ENCODE measurements around the gene RSPO1.

The RSPO1 gene

GRCh38 chr1:37629726-37630425, 4.8 kb downstream of the RSPO1 start:
- Histone ChIP-seq H3K4me2 (ENCODE audit: low read depth, low read length) (no peak overlapping the region), H4K20me1 (ENCODE audit: insufficient read depth, low read length) (no peaks in the 10 kb centered on the region), H3K27ac (ENCODE audit: low read length) (no peak overlapping the region), H3K9ac (ENCODE audit: low read length) (no peak overlapping the region), H3K79me2 (ENCODE audit: low read length) (no peaks in the 10 kb centered on the region), H2AFZ (ENCODE audit: low read length) (no peak overlapping the region), H3K36me3 (replicated peaks; ENCODE audit: insufficient read depth, low read length) (no peaks in the 10 kb centered on the region), H3K9me3 (replicated peaks; ENCODE audit: insufficient read depth, low read length) (no peaks in the 10 kb centered on the region), H3K9me2 (replicated peaks; ENCODE audit: insufficient read depth, low read length) (no peaks in the 10 kb centered on the region), H3K4me1 (ENCODE audit: low read length) (peaks cover 23% of the 10 kb centered on the region), H3F3A (ENCODE audit: insufficient read depth, low read length) (peaks cover 2% of the 10 kb centered on the region; the same call in 1 of the 2 replicates), H3K27me3 (replicated peaks; ENCODE audit: insufficient read depth, low read length) (peaks cover 65% of the 10 kb centered on the region), H3K4me3 (ENCODE audit: low read length) (no peak overlapping the region)
- DNase-seq, result no peak
- TF ChIP-seq CTCF (IDR thresholded peaks at IDR 0.05; ENCODE audit: low read length) (no peak), EZH2 (optimal IDR thresholded peaks at IDR 0.05; ENCODE audit: low read depth, low read length) (no peak), EZH2phosphoT487 (IDR thresholded peaks at IDR 0.05; ENCODE audit: low read length) (no peak)

- Histone ChIP-seq H3K9me3 (replicated peaks; ENCODE audit: insufficient read depth, low read length) (no peaks in the 10 kb centered on the region), H3K9ac (ENCODE audit: low read length) (no peak overlapping the region), H3K4me1 (ENCODE audit: low read length) (peaks cover 23% of the 10 kb centered on the region), H4K20me1 (ENCODE audit: insufficient read depth, low read length) (no peaks in the 10 kb centered on the region), H3K9me2 (replicated peaks; ENCODE audit: insufficient read depth, low read length) (no peaks in the 10 kb centered on the region), H3K4me3 (ENCODE audit: low read length) (no peak overlapping the region), H3K27ac (ENCODE audit: low read length) (no peak overlapping the region), H3K4me2 (ENCODE audit: low read depth, low read length) (no peak overlapping the region), H2AFZ (ENCODE audit: low read length) (no peak overlapping the region), H3K36me3 (replicated peaks; ENCODE audit: insufficient read depth, low read length) (no peaks in the 10 kb centered on the region), H3F3A (ENCODE audit: insufficient read depth, low read length) (peaks cover 2% of the 10 kb centered on the region; the same call in 1 of the 2 replicates), H3K27me3 (replicated peaks; ENCODE audit: insufficient read depth, low read length) (peaks cover 64% of the 10 kb centered on the region), H3K79me2 (ENCODE audit: low read length) (no peaks in the 10 kb centered on the region)
- TF ChIP-seq EZH2 (optimal IDR thresholded peaks at IDR 0.05; ENCODE audit: low read depth, low read length) (no peak), CTCF (IDR thresholded peaks at IDR 0.05; ENCODE audit: low read length) (no peak), EZH2phosphoT487 (IDR thresholded peaks at IDR 0.05; ENCODE audit: low read length) (no peak)
- no peak for DNase-seq
These were observed 5.7 kb downstream of the RSPO1 start for GRCh38 chr1:37629008-37629407.

GRCh38 chr1:37628026-37628556, 6.6 kb downstream of the RSPO1 start:
- Histone ChIP-seq H3K4me3 (ENCODE audit: low read length) (no peak overlapping the region), H3K9me2 (replicated peaks; ENCODE audit: insufficient read depth, low read length) (no peaks in the 10 kb centered on the region), H3K4me2 (ENCODE audit: low read depth, low read length) (peak overlapping the region; percentile 13), H3K79me2 (ENCODE audit: low read length) (no peaks in the 10 kb centered on the region), H2AFZ (ENCODE audit: low read length) (no peak overlapping the region), H4K20me1 (ENCODE audit: insufficient read depth, low read length) (no peaks in the 10 kb centered on the region), H3K9me3 (replicated peaks; ENCODE audit: insufficient read depth, low read length) (no peaks in the 10 kb centered on the region), H3K36me3 (replicated peaks; ENCODE audit: insufficient read depth, low read length) (no peaks in the 10 kb centered on the region), H3K27ac (ENCODE audit: low read length) (no peak overlapping the region), H3K9ac (ENCODE audit: low read length) (no peak overlapping the region), H3K4me1 (ENCODE audit: low read length) (peaks cover 23% of the 10 kb centered on the region), H3F3A (ENCODE audit: insufficient read depth, low read length) (peaks cover 2% of the 10 kb centered on the region; the same call in 1 of the 2 replicates), H3K27me3 (replicated peaks; ENCODE audit: insufficient read depth, low read length) (peaks cover 62% of the 10 kb centered on the region)
- TF ChIP-seq EZH2phosphoT487 (IDR thresholded peaks at IDR 0.05; ENCODE audit: low read length) (peak; percentile 81), CTCF (IDR thresholded peaks at IDR 0.05; ENCODE audit: low read length) (no peak), EZH2 (optimal IDR thresholded peaks at IDR 0.05; ENCODE audit: low read depth, low read length) (no peak)
- DNase-seq, result peak; percentile 40

All from MM.1S (cell line).